ENCODE data around the gene TMEM175.

TMEM175 gene

GRCh38 chr4:995311-996026 is 63.2 kb downstream of the TMEM175 start:
- TF ChIP-seq GATA2 (IDR thresholded peaks at IDR 0.05; ENCODE audit: low read depth, low read length) = no peak
- no peak for TF ChIP-seq GATA3 (IDR thresholded peaks at IDR 0.05; ENCODE audit: low read depth, low read length)

- TF ChIP-seq GATA2 (IDR thresholded peaks at IDR 0.05; ENCODE audit: low read depth, low read length) = no peak
- TF ChIP-seq GATA3 (IDR thresholded peaks at IDR 0.05; ENCODE audit: low read depth, low read length) = no peak
Observed at GRCh38 chr4:996030-996996, 64.1 kb downstream of the TMEM175 start.

- TF ChIP-seq GATA2 (IDR thresholded peaks at IDR 0.05; ENCODE audit: low read depth, low read length) = no peak
- no peak for TF ChIP-seq GATA3 (IDR thresholded peaks at IDR 0.05; ENCODE audit: low read depth, low read length)
Observed at GRCh38 chr4:996997-997374, 64.7 kb downstream of the TMEM175 start.

- TF ChIP-seq GATA2 (IDR thresholded peaks at IDR 0.05; ENCODE audit: low read depth, low read length) (no peak), GATA3 (IDR thresholded peaks at IDR 0.05; ENCODE audit: low read depth, low read length) (no peak)
Observed at GRCh38 chr4:997375-998071, 65.3 kb downstream of the TMEM175 start.

GRCh38 chr4:998096-998691 is 65.9 kb downstream of the TMEM175 start:
- no peak for TF ChIP-seq GATA3 (IDR thresholded peaks at IDR 0.05; ENCODE audit: low read depth, low read length)
- TF ChIP-seq GATA2 (IDR thresholded peaks at IDR 0.05; ENCODE audit: low read depth, low read length) = no peak

GRCh38 chr4:999882-1000425 is 67.7 kb downstream of the TMEM175 start:
- no peak for TF ChIP-seq GATA3 (IDR thresholded peaks at IDR 0.05; ENCODE audit: low read depth, low read length)
- no peak for TF ChIP-seq GATA2 (IDR thresholded peaks at IDR 0.05; ENCODE audit: low read depth, low read length)

- no peak for TF ChIP-seq GATA3 (IDR thresholded peaks at IDR 0.05; ENCODE audit: low read depth, low read length)
- TF ChIP-seq GATA2 (IDR thresholded peaks at IDR 0.05; ENCODE audit: low read depth, low read length) = no peak
Observed at GRCh38 chr4:1000686-1001260, 68.5 kb downstream of the TMEM175 start.

GRCh38 chr4:1001561-1002130 is 69.4 kb downstream of the TMEM175 start:
- TF ChIP-seq GATA3 (IDR thresholded peaks at IDR 0.05; ENCODE audit: low read depth, low read length) = no peak
- TF ChIP-seq GATA2 (IDR thresholded peaks at IDR 0.05; ENCODE audit: low read depth, low read length) = no peak

- TF ChIP-seq GATA3 (IDR thresholded peaks at IDR 0.05; ENCODE audit: low read depth, low read length) (no peak), GATA2 (IDR thresholded peaks at IDR 0.05; ENCODE audit: low read depth, low read length) (no peak)
Observed at GRCh38 chr4:1002131-1002630, 69.9 kb downstream of the TMEM175 start.

GRCh38 chr4:1002631-1003251 is 70.5 kb downstream of the TMEM175 start:
- TF ChIP-seq GATA2 (IDR thresholded peaks at IDR 0.05; ENCODE audit: low read depth, low read length) = no peak
- TF ChIP-seq GATA3 (IDR thresholded peaks at IDR 0.05; ENCODE audit: low read depth, low read length) = no peak

- TF ChIP-seq GATA2 (IDR thresholded peaks at IDR 0.05; ENCODE audit: low read depth, low read length) (no peak), GATA3 (IDR thresholded peaks at IDR 0.05; ENCODE audit: low read depth, low read length) (no peak)
Observed at GRCh38 chr4:1003271-1004070, 71.2 kb downstream of the TMEM175 start.

- TF ChIP-seq GATA3 (IDR thresholded peaks at IDR 0.05; ENCODE audit: low read depth, low read length) (no peak), GATA2 (IDR thresholded peaks at IDR 0.05; ENCODE audit: low read depth, low read length) (no peak)
Observed at GRCh38 chr4:1004071-1004418, 71.8 kb downstream of the TMEM175 start.

All from SH-SY5Y (cell line).